Stimulated activated CD8-positive, alpha-beta memory T cell treated with anti-CD3 and anti-CD28 coated beads, Interleukin-4, amount 100 ng/mL, for 1 hour (primary cell): ENCODE data around the gene MAP4K4.
"Not testable (repeated sequence)": the region's sequence is repeated elsewhere in the genome, so short reads cannot be mapped to it uniquely, and the experiment has no call there.

Source experiments
- DNase-seq, 2 donors: peaks; one replicate each; pipeline ENCODE4 v3.0.0-alpha.2; 2020; ENCODE audit warnings: low read depth in 2 of 2, low spot score in 1 of 2

MAP4K4 gene

GRCh38 chr2:101899265-101899664 lies 201.8 kb downstream of the MAP4K4 start:
- DNase-seq = no peak

GRCh38 chr2:101899871-101900270 lies 202.4 kb downstream of the MAP4K4 start:
- DNase-seq = no peak

GRCh38 chr2:101900375-101900774 lies 202.9 kb downstream of the MAP4K4 start:
- DNase-seq = no peak

DNA sequence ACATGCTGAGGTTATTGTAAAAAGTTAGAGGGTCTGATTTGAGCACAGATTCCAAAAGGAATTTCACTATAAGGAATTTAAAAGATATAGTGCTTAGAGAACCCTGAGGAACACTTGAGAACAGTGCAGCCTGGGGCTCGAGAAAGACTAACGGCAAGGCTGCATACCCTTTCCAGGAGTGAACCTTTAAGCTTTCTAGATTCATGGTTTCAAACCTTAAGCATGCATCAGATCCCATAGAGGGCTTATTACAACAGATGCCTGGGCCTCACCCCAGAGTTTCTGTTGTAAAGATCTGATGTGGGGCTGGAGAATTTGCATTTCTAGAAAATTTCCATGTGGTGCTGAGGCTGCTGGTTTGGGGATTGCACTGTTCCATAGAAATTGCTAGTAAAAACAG lies 203.7 kb downstream of the MAP4K4 start:
- DNase-seq = no peak

GRCh38 chr2:101902169-101902568 lies 204.7 kb downstream of the MAP4K4 start:
- DNase-seq = no peak

- no peak for DNase-seq
These were observed 207.4 kb downstream of the MAP4K4 start for GRCh38 chr2:101904916-101905315.

GRCh38 chr2:101905746-101906336 lies 208.3 kb downstream of the MAP4K4 start:
- DNase-seq = no peak

GRCh38 chr2:101909760-101910159 lies 212.3 kb downstream of the MAP4K4 start:
- no peak for DNase-seq

DNA sequence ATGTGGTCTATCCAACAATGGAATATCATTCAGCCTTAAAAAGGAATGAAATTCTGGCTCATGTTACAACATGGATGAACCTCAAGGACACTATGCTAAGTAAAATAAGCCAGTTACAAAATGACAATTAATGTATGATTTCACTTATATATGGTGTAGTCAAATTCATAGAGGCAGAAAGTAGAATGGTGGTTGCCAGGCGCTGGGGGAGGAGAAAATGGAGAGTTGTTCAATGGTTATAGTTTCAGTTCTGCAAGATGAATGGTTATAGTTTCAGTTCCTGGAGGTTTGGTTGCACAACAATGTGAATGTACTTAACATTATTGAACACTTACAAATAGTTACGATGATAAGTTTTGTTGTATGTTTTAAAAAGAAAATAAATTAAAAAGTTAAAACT lies 215.0 kb downstream of the MAP4K4 start:
- no peak for DNase-seq

DNA sequence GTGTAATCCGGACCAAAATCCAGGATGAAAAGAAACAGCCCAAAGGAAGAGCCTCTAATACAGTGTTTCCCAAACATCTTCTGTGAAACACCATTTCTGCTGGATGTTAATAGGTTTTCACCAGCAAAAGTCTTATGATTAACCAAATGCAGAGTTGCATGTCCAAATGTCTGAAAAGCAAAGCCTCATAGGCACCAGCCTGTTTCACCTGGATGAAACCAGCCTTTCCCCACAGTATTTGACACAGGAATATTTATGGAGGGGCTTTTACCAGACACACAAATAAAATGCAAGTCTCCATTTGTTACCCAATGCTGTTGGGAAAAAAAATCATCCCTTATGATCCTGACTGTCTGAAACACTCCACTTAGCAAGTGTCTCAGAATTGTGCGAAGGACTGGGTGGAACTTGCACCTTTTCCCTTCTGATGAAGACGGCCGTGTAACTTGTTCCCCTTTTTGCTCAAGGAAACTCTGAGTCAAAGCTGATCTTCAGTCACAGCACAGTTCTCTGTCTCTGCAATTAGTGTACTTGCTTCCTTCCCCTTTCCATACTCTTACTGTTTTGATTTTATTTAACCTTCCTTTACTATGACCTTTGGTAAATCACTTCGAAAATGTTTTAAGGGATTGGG lies 223.9 kb downstream of the MAP4K4 start:
- no peak for DNase-seq

DNA sequence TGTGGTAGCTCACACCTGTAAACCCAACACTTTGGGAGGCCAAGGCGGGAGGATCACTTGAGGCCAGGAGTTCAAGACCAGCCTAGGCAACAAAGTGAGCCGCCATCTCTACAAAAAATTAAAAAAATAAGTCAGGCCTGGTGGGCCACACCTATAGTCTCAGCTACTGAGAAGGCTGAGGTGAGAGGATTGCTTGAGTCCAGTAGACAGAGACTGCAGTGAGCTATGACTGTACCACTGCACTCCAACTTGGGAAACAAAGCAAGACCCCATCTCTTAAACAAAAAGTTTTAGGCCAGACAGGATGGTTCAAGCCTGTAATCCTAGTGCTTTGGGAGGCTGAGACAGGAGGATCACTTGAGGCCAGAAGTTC lies 224.4 kb downstream of the MAP4K4 start:
- no peak for DNase-seq

DNA sequence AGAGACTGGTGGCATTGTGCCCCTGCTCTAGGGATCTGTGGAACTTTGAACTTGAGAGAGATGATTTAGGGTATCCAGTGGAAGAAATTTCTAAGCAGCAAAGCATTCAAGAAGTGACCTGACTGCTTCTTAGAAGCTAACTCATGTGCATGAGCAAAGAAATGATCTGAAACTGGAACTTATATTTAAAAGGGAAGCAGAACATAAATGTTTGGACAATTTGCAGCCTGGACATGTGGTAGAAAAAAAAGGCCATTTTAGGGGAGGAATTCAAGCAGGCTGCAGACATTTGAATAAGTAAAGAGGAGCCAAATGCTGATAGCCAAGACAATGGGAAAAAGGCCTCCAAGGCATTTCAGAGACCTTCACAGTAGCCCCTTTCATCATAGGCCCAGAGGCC lies 226.8 kb downstream of the MAP4K4 start:
- DNase-seq = not testable (repeated sequence)

- no peak for DNase-seq
These were observed 232.5 kb downstream of the MAP4K4 start for GRCh38 chr2:101930019-101930418.

DNA sequence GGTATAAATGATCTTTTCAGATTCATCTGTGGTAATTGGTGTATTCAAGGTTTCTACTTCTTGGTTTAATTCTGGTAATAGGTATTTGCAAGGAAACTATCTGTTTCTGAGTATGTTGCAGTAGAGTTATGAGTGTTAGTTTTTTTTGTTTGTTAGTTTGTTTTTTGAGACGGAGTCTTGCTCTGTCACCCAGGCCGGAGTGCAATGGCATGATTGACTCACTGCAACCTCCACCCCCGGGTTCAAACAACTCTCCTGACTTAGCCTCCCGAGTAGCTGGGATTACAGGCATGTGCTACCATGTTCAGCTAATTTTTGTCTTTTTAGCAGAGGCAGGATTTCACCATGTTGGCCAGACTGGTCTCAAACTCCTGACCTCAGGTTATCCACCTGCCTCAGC lies 233.3 kb downstream of the MAP4K4 start:
- DNase-seq = no peak

GRCh38 chr2:101931402-101931801 lies 233.9 kb downstream of the MAP4K4 start:
- no peak for DNase-seq

- not testable (repeated sequence) for DNase-seq
These were observed 238.3 kb downstream of the MAP4K4 start for GRCh38 chr2:101935764-101936163.

- no peak for DNase-seq
These were observed 245.3 kb downstream of the MAP4K4 start for GRCh38 chr2:101942851-101943250.
